ENCODE measurements around the gene PPIG.

DNA sequence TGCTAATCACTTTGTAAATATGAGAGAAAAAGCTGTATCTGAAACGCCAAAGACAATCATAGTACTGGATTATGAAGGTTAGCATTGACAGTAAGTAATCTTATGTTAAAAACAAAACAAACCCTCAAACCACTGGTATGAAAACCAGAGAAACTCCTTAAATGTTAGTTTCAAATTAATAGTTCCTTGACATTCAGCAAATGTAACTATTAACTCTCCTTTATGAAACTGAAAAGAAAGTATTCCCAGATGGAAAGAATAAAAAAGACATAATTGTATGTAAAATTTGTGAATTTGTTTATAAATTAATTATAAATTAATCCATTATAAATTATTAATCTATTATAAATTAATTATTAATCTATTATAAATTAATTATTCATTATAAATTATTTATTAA, 22.8 kb upstream of the PPIG start:
- TF ChIP-seq, protein P1, sequence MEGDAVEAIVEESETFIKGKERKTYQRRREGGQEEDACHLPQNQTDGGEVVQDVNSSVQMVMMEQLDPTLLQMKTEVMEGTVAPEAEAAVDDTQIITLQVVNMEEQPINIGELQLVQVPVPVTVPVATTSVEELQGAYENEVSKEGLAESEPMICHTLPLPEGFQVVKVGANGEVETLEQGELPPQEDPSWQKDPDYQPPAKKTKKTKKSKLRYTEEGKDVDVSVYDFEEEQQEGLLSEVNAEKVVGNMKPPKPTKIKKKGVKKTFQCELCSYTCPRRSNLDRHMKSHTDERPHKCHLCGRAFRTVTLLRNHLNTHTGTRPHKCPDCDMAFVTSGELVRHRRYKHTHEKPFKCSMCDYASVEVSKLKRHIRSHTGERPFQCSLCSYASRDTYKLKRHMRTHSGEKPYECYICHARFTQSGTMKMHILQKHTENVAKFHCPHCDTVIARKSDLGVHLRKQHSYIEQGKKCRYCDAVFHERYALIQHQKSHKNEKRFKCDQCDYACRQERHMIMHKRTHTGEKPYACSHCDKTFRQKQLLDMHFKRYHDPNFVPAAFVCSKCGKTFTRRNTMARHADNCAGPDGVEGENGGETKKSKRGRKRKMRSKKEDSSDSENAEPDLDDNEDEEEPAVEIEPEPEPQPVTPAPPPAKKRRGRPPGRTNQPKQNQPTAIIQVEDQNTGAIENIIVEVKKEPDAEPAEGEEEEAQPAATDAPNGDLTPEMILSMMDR (IDR thresholded peaks at IDR 0.05; ENCODE audit: low read depth, low read length, missing input control): no peak
- TF ChIP-seq TAF1 (conservative IDR thresholded peaks at IDR 0.05): no peak
